HepG2 (cell line): ENCODE results near the gene ADM5. TPM values are rescaled to one million over a fixed set of nuclear protein-coding genes. Genes with fewer than 3 reads are reported as not detected.

Source experiments
- ARHGAP35 ChIP-seq: sonication (generic); formaldehyde crosslinking; IDR thresholded peaks from 2 replicates; pipeline ENCODE4 v1.9.0; 2022; ENCODE audit warnings: mild to moderate bottlenecking, inconsistent platforms, moderate library complexity, missing genetic modification reagents, borderline replicate concordance
- ATF4 ChIP-seq, 2 experiments: fragments of 450-650 bp in 1 of 2; sonication (generic) in 1 of 2; formaldehyde crosslinking; IDR thresholded peaks; 2 replicates each; pipeline versions ENCODE4 v1.5.0 to v1.8.0; 2020 to 2022; ENCODE audit warnings: mild to moderate bottlenecking in 1 of 2, missing genetic modification reagents in 1 of 2
- EED ChIP-seq: sonication (generic); formaldehyde crosslinking; IDR thresholded peaks from 2 replicates; pipeline ENCODE4 v1.5.0; 2020; ENCODE audit warnings: mild to moderate bottlenecking, missing genetic modification reagents
- FOXJ3 ChIP-seq: sonication (generic); formaldehyde crosslinking; IDR thresholded peaks from 2 replicates; pipeline ENCODE4 v1.4.0; 2020; ENCODE audit warnings: missing genetic modification reagents, mild to moderate bottlenecking, borderline replicate concordance
- HINFP ChIP-seq: sonication (generic); formaldehyde crosslinking; IDR thresholded peaks from 2 replicates; pipeline ENCODE4 v1.4.0; 2020; ENCODE audit warnings: low read depth, mild to moderate bottlenecking, missing genetic modification reagents
- HOXA3 ChIP-seq: sonication (generic); formaldehyde crosslinking; IDR thresholded peaks from 2 replicates; pipeline ENCODE4 v1.5.0; 2020; ENCODE audit warnings: missing genetic modification reagents
- MBD4 ChIP-seq: IDR thresholded peaks from 2 replicates; pipeline ENCODE4 v1.6.1; 2012; ENCODE audit warnings: low read length, inconsistent platforms, borderline replicate concordance
- NFE2L1 ChIP-seq: sonication (generic); formaldehyde crosslinking; IDR thresholded peaks from 2 replicates; pipeline ENCODE4 v1.4.0; 2020; ENCODE audit warnings: missing genetic modification reagents, mild to moderate bottlenecking, borderline replicate concordance
- PHB2 ChIP-seq: fragments of 450-650 bp; IDR thresholded peaks from 2 replicates; pipeline ENCODE4 v1.6.1; 2018; ENCODE audit not compliant: partially characterized antibody
- REST ChIP-seq, 2 experiments: IDR thresholded peaks; 2 replicates each; pipeline ENCODE4 v1.6.1; 2011 to 2012; ENCODE audit warnings: low read length in 2 of 2, borderline replicate concordance in 1 of 2, low read depth in 1 of 2, mild to moderate bottlenecking in 1 of 2, moderate library complexity in 1 of 2
- TFDP1 ChIP-seq: IDR thresholded peaks from 2 replicates; pipeline ENCODE4 v1.6.1; 2016; ENCODE audit warnings: missing compliant biosample characterization, missing genetic modification reagents, borderline replicate concordance
- TFE3 ChIP-seq: IDR thresholded peaks from 2 replicates; pipeline ENCODE4 v1.6.1; 2016
- TGIF2 ChIP-seq: IDR thresholded peaks from 2 replicates; pipeline ENCODE4 v1.6.1; 2016; ENCODE audit warnings: control low read depth, missing compliant biosample characterization
- ZC3H13 ChIP-seq: sonication (generic); formaldehyde crosslinking; IDR thresholded peaks from 2 replicates; pipeline ENCODE4 v1.8.1; 2023; ENCODE audit warnings: mild to moderate bottlenecking, missing genetic modification reagents, moderate library complexity
- ZNF546 ChIP-seq: sonication (generic); formaldehyde crosslinking; conservative IDR thresholded peaks from 2 replicates; pipeline ENCODE4 v1.8.1; 2023; ENCODE audit warnings: mild to moderate bottlenecking, missing genetic modification reagents
- ZNF841 ChIP-seq: sonication (generic); formaldehyde crosslinking; IDR thresholded peaks from 2 replicates; pipeline ENCODE4 v1.8.1; 2023; ENCODE audit warnings: missing genetic modification reagents, borderline replicate concordance
- ZSCAN12 ChIP-seq: sonication (generic); formaldehyde crosslinking; IDR thresholded peaks from 2 replicates; pipeline ENCODE4 v1.9.0; 2021; ENCODE audit warnings: mild to moderate bottlenecking, missing genetic modification reagents
- polyA plus RNA-seq, 8 experiments: library from polyadenylated mRNA; depleted of rRNA in 3 of 8; stranded (reverse) in 7 of 8; unstranded in 1 of 8; fragments of >200 nt; fragmentation: Illumina TruSeq in 4 of 8; extraction: Trizol in 4 of 8; gene quantifications; 2 replicates each; pipeline versions ENCODE4 v1.2.1 to v1.2.3, GENCODE V29; 2011 to 2016; ENCODE audit warnings: low read depth in 4 of 8, missing spikeins in 1 of 8, mixed read lengths in 1 of 8; ENCODE audit not compliant: insufficient read depth in 1 of 8
- total RNA-seq, 5 experiments: library from RNA; depleted of rRNA; stranded (reverse); fragments of >200 nt; fragmentation: Illumina TruSeq; extraction: Trizol; gene quantifications; 2 replicates each; pipeline ENCODE4 v1.2.3, GENCODE V29; 2016; ENCODE audit warnings: low read depth in 1 of 5

ADM5 gene
- total and polyA plus RNA-seq, 2 of the 13 experiments (the other 11 are each of a cell fraction or from before 2014, with no cell fraction given): 2.7 to 4.1 TPM

- TF ChIP-seq ATF4 (CRISPR knock-in tag; IDR thresholded peaks at IDR 0.05): no peak
- TF ChIP-seq TFE3 (CRISPR knock-in tag): no peak
- TF ChIP-seq REST (IDR thresholded peaks at IDR 0.05; ENCODE audit: borderline replicate concordance in 1 of 2, low read depth in 1 of 2, low read length in 2 of 2): no peak; a peak in 1 of 4 replicates
- no peak for TF ChIP-seq ZC3H13 (CRISPR knock-in tag)
- peak; percentile 50; the same call in 1 of the 2 replicates for TF ChIP-seq HOXA3 (CRISPR knock-in tag)
- no peak for TF ChIP-seq HINFP (CRISPR knock-in tag)
- no peak for TF ChIP-seq PHB2
- no peak for TF ChIP-seq TGIF2 (CRISPR knock-in tag)
- no peak for TF ChIP-seq NFE2L1 (CRISPR knock-in tag)
- no peak for TF ChIP-seq MBD4
- no peak for TF ChIP-seq ARHGAP35 (CRISPR knock-in tag)
- TF ChIP-seq ZNF841 (CRISPR knock-in tag): no peak
- 0 out of 2 replicates have a peak, but pooled peaks have one; percentile 36 for TF ChIP-seq ZNF546 (CRISPR knock-in tag)
- TF ChIP-seq ZSCAN12 (CRISPR knock-in tag): no peak
- TF ChIP-seq TFDP1 (CRISPR knock-in tag): peak; percentile 90
- TF ChIP-seq FOXJ3 (CRISPR knock-in tag): no peak; the same call in 1 of the 2 replicates
- TF ChIP-seq EED: no peak
Measured at GRCh38 chr19:49665351-49666119, 23.9 kb upstream of the ADM5 start, which contains the start of the genes BCL2L12 and IRF3 (continued).
